ENCODE data around the gene SCARF2. TPM values are rescaled to one million over a fixed set of nuclear protein-coding genes. Genes with fewer than 3 reads are reported as not detected.

Gene SCARF2
- total RNA-seq, 2 experiments from 2014 or later: 2.5 to 3.1 TPM

GRCh38 chr22:20464912-20465758, 27.5 kb upstream of the SCARF2 start:
- H3K36me3 Mint-ChIP-seq (ENCODE audit: low read depth): peaks cover 32% of the 10 kb centered on the region
- intact Hi-C loops (cut with DNase I, micrococcal nuclease): no loop called here
- POLR2A ChIA-PET: interaction anchor here (0.8 to 3.6 kb wide), 22 partner anchors 9 to 394 kb away, joined by 3 to 67 read pairs (median 14); partner anchors contain the start of genes KLHL22, MED15, PI4KA and SNAP29
- no peak for TF ChIP-seq CTCF (IDR thresholded peaks at IDR 0.05)
- H3K27me3 Mint-ChIP-seq: no peaks in the 10 kb centered on the region
- ATAC-seq (ENCODE audit: poor library complexity) (no peak), DNase-seq (no peak)
- no peaks in the 10 kb centered on the region for H3K9me3 Mint-ChIP-seq
- H3K4me3 Mint-ChIP-seq: peak overlapping the region; percentile 73
- peaks cover 74% of the 10 kb centered on the region for H3K4me1 ChIP-seq (ENCODE audit: insufficient read depth, low read length)
- no peaks in the 10 kb centered on the region for H3K9me3 ChIP-seq (ENCODE audit: control insufficient read depth in 1 of 2, insufficient read depth in 1 of 2, low read length in 2 of 2)
- H3K27ac ChIP-seq (ENCODE audit: low read depth in 1 of 2, low read length in 2 of 2): peak overlapping the region; percentile 82 to 88
- H3K27me3 ChIP-seq (ENCODE audit: control insufficient read depth in 1 of 2, insufficient read depth in 2 of 2, low read length in 2 of 2): no peaks in the 10 kb centered on the region
- CTCF ChIA-PET: interaction anchor here (1.0 kb wide), 1 partner anchor 9 kb away, joined by 3 read pairs; no protein-coding TSS in a partner anchor
- peak overlapping the region; percentile 96 for H3K27ac Mint-ChIP-seq
- H3K4me1 Mint-ChIP-seq (ENCODE audit: low read depth): peaks cover 66% of the 10 kb centered on the region
- H3K36me3 ChIP-seq (ENCODE audit: insufficient read depth, low read length): peaks cover 8% of the 10 kb centered on the region
- H3K4me3 ChIP-seq (ENCODE audit: low read length): no peak overlapping the region

GRCh38 chr22:20464096-20464614, 26.5 kb upstream of the SCARF2 start:
- peaks cover 5% of the 10 kb centered on the region for H3K36me3 ChIP-seq (ENCODE audit: insufficient read depth, low read length)
- no peaks in the 10 kb centered on the region for H3K27me3 ChIP-seq (ENCODE audit: control insufficient read depth in 1 of 2, insufficient read depth in 2 of 2, low read length in 2 of 2)
- Mint-ChIP-seq H3K9me3 (no peaks in the 10 kb centered on the region), H3K4me1 (ENCODE audit: low read depth) (peaks cover 68% of the 10 kb centered on the region), H3K27me3 (no peaks in the 10 kb centered on the region), H3K27ac (peak overlapping the region; percentile 96), H3K36me3 (ENCODE audit: low read depth) (peaks cover 30% of the 10 kb centered on the region), H3K4me3 (peak overlapping the region; percentile 81)
- intact Hi-C loops (cut with DNase I, micrococcal nuclease): no loop called here
- peak; percentile 85 for ATAC-seq (ENCODE audit: poor library complexity)
- CTCF ChIA-PET: interaction anchor here (0.6 to 2.2 kb wide), 6 partner anchors 8 to 107 kb away, joined by 3 to 11 read pairs (median 5); no protein-coding TSS in a partner anchor
- DNase-seq: peak; percentile 44 to 93 (median 66)
- H3K27ac ChIP-seq (ENCODE audit: low read depth in 1 of 2, low read length in 2 of 2): peak overlapping the region; percentile 82 to 88
- no peaks in the 10 kb centered on the region for H3K9me3 ChIP-seq (ENCODE audit: control insufficient read depth in 1 of 2, insufficient read depth in 1 of 2, low read length in 2 of 2)
- POLR2A ChIA-PET: interaction anchor here (0.8 to 3.6 kb wide), 30 partner anchors 10 to 395 kb away, joined by 3 to 67 read pairs (median 7); partner anchors contain the start of genes DGCR6L, KLHL22, MED15 and PI4KA
- no peak for TF ChIP-seq CTCF (IDR thresholded peaks at IDR 0.05)
- no peak overlapping the region for H3K4me3 ChIP-seq (ENCODE audit: low read length)
- H3K4me1 ChIP-seq (ENCODE audit: insufficient read depth, low read length): peaks cover 72% of the 10 kb centered on the region

- Mint-ChIP-seq H3K4me1 (ENCODE audit: low read depth) (peaks cover 68% of the 10 kb centered on the region), H3K36me3 (ENCODE audit: low read depth) (peaks cover 26% of the 10 kb centered on the region), H3K4me3 (peak overlapping the region; percentile 81), H3K9me3 (no peaks in the 10 kb centered on the region), H3K27me3 (no peaks in the 10 kb centered on the region), H3K27ac (peak overlapping the region; percentile 96)
- peaks cover 71% of the 10 kb centered on the region for H3K4me1 ChIP-seq (ENCODE audit: insufficient read depth, low read length)
- no peaks in the 10 kb centered on the region for H3K9me3 ChIP-seq (ENCODE audit: control insufficient read depth in 1 of 2, insufficient read depth in 1 of 2, low read length in 2 of 2)
- intact Hi-C loops (cut with DNase I, micrococcal nuclease): loop anchor here in 1 of 2 experiments (1.0 kb wide), 1 partner anchor 33 kb away; no protein-coding TSS in a partner anchor
- H3K27me3 ChIP-seq (ENCODE audit: control insufficient read depth in 1 of 2, insufficient read depth in 2 of 2, low read length in 2 of 2): no peaks in the 10 kb centered on the region
- TF ChIP-seq CTCF (IDR thresholded peaks at IDR 0.05): no peak
- ChIA-PET POLR2A (interaction anchor here (0.6 to 3.6 kb wide), 31 partner anchors 9 to 571 kb away, joined by 3 to 67 read pairs (median 7); partner anchors contain the start of genes DGCR6L, KLHL22, MED15 and PI4KA), CTCF (interaction anchor here (0.6 to 2.2 kb wide), 7 partner anchors 7 to 225 kb away, joined by 3 to 11 read pairs (median 5); no protein-coding TSS in a partner anchor)
- peaks cover 5% of the 10 kb centered on the region for H3K36me3 ChIP-seq (ENCODE audit: insufficient read depth, low read length)
- DNase-seq (peak in 13 of 14 experiments; percentile 21 to 84 (median 40)), ATAC-seq (ENCODE audit: poor library complexity) (peak; percentile 62)
- H3K27ac ChIP-seq (ENCODE audit: low read depth in 1 of 2, low read length in 2 of 2): peak overlapping the region; percentile 82 to 88
- peak overlapping the region; percentile 0 for H3K4me3 ChIP-seq (ENCODE audit: low read length)
Measured at GRCh38 chr22:20463324-20464095, 25.9 kb upstream of the SCARF2 start.
